Stomach (tissue), 4 donors: Measurements from ENCODE around the gene HLA-DMB.

Source experiments
- EP300 ChIP-seq: sonication (generic); formaldehyde crosslinking; IDR thresholded peaks from one replicate; pipeline ENCODE4 v1.6.1; 2017; ENCODE audit warnings: antibody characterized with exemption
- POLR2A ChIP-seq, 4 donors: fragments of 450-650 bp; IDR thresholded peaks; one replicate each; pipeline ENCODE4 v1.6.1; 2016; ENCODE audit warnings: antibody characterized with exemption in 4 of 4, control low read depth in 2 of 4, mild to moderate bottlenecking in 1 of 4, moderate library complexity in 1 of 4
- TF ChIP-seq, protein P1 (sequence below), 7 experiments: fragments of 450-650 bp in 4 of 7; fragments of 200-600 bp in 3 of 7; sonication (generic) in 3 of 7; IDR thresholded peaks; one replicate each; pipeline ENCODE4 v1.5.1; 2016 to 2019; ENCODE audit warnings: antibody characterized with exemption in 7 of 7, control low read depth in 2 of 7, mild to moderate bottlenecking in 1 of 7

DNA sequence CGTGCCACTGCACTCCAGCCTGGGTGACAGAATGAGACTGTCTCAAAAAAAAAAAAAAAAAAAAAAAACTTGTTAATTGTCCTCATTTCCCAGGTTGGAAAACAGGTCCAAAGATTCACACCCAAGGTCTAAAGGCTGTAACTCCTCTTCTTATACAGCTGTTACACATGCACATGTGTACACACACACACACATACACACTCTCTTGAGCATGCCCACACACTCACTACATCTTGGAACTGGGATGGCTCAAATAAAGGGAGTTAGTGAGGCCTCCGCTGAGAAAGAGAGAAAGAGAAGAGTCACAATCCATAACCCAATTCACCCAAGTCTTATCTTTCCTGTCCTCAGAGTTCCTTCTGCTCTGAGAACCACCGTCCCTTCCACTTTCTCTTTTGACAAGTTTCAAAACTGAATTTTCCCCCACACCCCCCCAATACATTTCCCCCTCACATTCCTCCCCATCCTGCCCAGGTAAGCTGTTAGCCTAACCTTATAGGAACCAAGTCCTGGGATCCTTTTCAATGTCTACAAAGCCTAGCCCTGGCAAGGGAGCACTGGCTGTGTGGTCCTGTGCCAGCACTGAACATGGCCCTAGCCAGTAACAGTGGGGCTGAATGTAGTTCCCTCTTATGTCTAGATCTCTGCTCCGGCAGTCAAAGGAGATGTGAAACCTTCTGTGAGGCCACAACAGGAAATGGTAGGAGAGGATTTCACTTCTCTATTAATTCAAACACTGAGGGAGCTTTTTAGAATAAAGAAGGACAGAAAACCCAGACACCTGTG is 3.2 kb upstream of the HLA-DMB start:
- TF ChIP-seq, protein P1, sequence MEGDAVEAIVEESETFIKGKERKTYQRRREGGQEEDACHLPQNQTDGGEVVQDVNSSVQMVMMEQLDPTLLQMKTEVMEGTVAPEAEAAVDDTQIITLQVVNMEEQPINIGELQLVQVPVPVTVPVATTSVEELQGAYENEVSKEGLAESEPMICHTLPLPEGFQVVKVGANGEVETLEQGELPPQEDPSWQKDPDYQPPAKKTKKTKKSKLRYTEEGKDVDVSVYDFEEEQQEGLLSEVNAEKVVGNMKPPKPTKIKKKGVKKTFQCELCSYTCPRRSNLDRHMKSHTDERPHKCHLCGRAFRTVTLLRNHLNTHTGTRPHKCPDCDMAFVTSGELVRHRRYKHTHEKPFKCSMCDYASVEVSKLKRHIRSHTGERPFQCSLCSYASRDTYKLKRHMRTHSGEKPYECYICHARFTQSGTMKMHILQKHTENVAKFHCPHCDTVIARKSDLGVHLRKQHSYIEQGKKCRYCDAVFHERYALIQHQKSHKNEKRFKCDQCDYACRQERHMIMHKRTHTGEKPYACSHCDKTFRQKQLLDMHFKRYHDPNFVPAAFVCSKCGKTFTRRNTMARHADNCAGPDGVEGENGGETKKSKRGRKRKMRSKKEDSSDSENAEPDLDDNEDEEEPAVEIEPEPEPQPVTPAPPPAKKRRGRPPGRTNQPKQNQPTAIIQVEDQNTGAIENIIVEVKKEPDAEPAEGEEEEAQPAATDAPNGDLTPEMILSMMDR (IDR thresholded peaks at IDR 0.05): no peak
- TF ChIP-seq POLR2A (IDR thresholded peaks at IDR 0.05) (no peak), EP300 (no peak)
